HG02943 (cell line): ENCODE results near the gene NIM1K.
"Not testable (repeated sequence)": the region's sequence is repeated elsewhere in the genome, so short reads cannot be mapped to it uniquely, and the experiment has no call there.

Experiments
- ATAC-seq: cut with Tn5 transposase; IDR thresholded peaks from one replicate; pipeline ENCODE4 v1.9.1; 2021; ENCODE audit warnings: mild to moderate bottlenecking, low read depth, moderate library complexity; ENCODE audit not compliant: unreplicated experiment

NIM1K gene

DNA sequence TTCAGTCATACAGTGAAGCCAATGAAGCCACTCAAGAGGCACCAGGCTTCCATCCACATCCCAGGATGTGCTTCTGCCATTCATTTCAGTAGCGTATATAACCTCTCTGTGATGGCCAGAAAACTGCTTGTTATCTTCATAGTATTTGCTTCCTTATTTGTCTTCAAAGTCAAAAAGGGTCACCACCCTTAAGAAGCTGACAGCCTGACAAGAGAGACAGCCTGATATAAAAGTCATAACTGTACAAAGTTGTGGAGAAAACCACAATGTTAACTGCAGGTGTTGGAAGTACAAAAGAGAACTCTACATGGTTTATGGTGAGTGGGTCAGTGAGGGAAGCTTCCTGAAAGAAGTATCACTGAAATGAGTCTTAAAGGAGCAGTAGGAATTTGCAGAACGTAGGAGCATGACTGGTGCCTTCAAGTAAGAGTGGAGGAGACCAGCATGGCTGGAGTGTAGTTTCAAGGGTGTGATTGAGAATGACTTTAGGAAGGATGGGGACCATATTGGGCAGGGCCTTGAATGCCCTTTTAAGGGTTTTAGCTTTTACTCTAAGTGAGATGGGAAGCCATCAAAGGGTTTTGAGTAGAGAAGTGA, 33.7 kb downstream of the NIM1K start:
- no peak for ATAC-seq

GRCh38 chr5:43227655-43228054, 35.6 kb downstream of the NIM1K start:
- ATAC-seq, result no peak

DNA sequence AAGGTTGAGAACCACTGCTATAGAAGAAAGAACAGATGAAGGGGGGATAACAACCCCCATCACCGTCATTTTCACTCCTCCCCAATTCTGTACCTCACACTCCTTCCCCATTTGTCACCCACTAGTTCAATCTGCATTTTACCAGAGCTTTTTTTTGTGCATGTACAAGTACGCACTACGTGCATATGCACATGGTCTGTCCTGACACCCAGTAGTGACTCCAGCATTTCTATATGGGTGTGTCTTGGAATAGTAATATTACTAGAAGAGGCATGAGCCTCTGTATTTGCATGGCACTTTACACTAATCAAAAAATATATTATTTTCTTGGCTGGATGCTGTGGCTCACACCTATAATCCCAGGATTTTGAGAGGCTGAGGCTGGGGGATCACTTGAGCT, 38.7 kb downstream of the NIM1K start:
- ATAC-seq, result no peak

DNA sequence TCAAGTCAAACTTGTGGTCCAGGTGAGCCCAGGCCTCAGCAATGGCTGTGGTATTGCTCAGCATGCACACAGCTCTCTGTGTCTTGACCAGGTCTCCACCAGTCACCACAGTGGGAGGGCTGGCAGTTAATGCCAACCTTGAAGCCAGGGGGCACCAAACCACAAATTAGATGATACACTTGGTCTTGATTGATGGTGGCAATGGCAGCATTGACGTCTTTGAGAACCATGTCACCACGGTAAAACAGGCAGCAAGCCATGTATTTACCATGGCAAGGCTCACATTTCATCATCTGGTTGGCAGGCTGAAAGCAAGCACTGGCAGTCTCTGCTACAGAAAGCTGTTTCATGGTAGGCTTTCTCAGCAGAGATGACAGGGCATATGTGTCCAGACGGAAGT, 40.0 kb downstream of the NIM1K start:
- ATAC-seq, result no peak

DNA sequence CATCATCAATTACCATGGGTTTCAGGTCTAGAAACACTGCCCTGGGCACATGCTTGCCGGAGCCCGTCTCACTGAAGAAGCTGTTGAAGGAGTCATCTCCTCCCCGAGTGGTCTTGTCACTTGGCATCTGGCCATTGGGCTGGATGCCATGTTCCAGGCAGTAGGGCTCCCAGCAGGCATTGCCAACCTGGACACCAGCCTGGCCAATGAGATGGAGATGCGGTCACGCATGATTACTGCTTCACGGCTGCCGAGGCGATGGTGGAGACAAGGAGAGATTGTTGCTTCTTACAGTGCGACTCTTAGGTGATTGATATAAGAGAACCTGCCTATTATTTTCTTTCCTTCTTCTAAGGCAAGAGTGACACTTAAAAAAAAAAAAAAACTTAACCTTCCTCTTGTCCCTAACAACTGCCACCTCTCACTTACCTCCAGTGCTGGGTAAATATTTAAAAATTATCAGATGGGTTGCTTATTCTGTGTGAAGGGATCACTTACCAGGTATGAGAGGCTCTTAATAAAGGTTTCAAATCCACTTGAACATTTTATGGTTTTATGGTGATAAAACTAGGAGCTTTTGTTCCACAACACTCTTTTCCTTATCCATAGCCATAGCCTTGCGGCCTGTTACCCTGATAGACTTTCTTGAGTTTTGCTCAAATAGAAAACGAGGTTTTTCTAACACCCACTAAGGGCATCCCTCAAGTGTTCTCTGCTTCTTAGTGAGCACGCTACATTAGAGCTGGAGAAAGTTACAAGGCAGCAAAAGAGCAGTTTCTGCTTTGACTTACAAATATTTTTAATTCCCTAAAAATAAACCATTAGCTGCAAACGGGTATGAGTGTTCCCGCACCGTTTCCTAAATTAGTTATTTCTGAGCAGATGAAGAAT, 41.2 kb downstream of the NIM1K start:
- ATAC-seq, result no peak

- peak; percentile 62 for ATAC-seq
Observed at GRCh38 chr5:43233946-43234345, 41.9 kb downstream of the NIM1K start.

GRCh38 chr5:43236653-43237355, 44.8 kb downstream of the NIM1K start:
- ATAC-seq, result no peak

DNA sequence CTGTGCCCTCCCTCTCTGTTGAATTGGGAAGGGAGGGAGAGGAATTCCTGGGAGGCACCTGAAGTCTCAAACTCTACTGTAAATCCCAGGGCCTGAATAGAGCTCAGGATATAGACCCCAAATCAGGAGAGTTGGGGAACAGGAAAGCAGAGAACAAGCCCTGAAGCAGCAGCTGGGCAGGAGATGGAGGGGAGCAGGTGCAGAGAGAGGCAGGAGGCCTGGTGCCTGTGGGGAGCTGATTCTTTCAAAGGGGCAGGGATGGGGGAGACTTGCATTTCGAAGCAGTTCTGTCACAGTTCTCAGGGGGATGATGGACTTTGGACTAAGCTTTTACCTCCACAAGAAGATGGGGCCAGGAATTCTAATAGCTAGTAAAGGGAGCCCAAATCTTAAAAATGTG, 50.2 kb downstream of the NIM1K start:
- no peak for ATAC-seq

GRCh38 chr5:43243270-43243669, 51.2 kb downstream of the NIM1K start:
- no peak for ATAC-seq

DNA sequence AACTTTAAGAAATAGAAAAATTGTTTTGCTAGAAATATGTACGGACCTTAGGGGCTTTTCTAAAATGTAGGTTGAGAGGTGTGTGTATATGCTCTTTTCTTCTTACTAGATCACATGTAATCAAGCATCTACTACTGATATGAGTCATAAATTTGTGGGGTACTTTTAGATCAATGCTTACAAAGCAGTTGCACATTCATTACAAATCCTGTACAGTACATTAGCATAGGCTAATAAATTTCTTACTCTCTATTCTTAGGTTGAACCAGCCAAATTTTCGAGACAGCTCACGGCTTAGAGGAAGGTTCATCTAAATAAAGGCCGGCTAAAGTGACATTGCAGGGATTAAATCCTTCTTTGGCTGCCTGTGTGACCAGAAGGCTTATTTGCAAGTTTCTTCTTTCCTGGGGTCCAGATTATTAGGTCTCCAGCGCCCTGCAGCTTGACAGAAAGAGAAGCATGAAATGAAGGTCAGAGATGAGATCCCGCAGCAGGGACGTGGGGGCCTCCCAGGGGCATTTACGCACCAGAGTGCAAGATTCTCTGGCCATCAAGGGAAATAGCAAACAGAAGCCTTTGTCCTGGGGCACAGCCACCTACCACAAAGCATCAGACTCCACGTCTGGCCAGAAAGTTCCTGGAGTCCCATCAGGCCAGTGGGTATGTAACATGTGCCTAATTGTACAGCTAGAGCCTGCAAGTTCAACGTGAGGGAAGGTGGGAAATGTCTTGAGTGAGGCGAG, 53.0 kb downstream of the NIM1K start:
- ATAC-seq, result peak; percentile 45

DNA sequence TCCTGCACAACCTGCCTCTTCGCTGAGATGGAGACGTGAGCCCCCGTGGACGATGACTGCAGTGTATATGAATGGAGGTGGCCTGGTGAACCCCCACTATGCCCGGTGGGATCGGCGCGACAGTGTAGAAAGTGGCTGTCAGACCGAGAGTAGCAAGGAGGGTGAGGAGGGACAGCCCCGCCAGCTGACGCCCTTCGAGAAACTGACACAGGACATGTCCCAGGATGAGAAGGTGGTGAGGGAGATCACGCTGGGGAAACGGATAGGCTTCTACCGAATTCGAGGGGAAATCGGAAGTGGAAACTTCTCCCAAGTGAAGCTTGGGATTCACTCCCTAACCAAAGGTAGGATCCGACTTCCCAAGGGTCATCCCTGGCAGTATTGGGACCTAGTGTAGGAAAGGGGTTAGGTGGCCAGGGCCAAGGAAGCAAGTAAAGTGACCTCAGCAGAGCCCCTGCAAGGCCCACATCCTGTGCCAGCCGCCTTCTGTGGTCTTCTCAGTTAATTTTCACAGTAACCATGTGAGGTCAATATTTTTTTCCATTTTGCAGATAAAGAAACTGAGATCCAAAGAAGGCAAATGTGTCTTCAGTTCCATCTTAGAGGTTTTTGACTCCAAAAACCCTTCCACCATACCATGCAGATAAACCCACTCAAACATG, 53.8 kb downstream of the NIM1K start:
- peak; percentile 52 for ATAC-seq

GRCh38 chr5:43251754-43252153, 59.7 kb downstream of the NIM1K start:
- no peak for ATAC-seq

GRCh38 chr5:43255704-43256103, 63.7 kb downstream of the NIM1K start:
- ATAC-seq, result no peak

GRCh38 chr5:43256261-43256966, 64.4 kb downstream of the NIM1K start:
- ATAC-seq, result peak; percentile 54

- ATAC-seq, result no peak
Observed at GRCh38 chr5:43258116-43258515, 66.1 kb downstream of the NIM1K start.

DNA sequence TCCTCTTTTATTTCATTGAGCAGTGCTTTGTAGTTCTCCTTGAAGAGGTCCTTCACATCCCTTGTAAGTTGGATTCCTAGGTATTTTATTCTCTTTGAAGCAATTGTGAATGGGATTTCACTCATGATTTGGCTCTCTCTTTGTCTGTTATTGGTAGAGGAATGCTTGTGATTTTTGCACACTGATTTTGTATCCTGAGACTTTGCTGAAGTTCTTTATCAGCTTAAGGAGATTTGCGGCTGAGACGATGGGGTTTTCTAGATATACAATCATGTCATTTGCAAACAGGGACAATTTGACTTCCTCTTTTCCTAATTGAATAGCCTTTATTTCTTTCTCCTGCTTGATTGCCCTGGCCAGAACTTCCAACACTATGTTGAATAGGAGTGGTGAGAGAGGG, 70.2 kb downstream of the NIM1K start:
- ATAC-seq, result not testable (repeated sequence)

GRCh38 chr5:43268188-43268820, 76.3 kb downstream of the NIM1K start:
- peak; percentile 82 for ATAC-seq

- ATAC-seq, result no peak
Observed at GRCh38 chr5:43270645-43271044, 78.6 kb downstream of the NIM1K start.

DNA sequence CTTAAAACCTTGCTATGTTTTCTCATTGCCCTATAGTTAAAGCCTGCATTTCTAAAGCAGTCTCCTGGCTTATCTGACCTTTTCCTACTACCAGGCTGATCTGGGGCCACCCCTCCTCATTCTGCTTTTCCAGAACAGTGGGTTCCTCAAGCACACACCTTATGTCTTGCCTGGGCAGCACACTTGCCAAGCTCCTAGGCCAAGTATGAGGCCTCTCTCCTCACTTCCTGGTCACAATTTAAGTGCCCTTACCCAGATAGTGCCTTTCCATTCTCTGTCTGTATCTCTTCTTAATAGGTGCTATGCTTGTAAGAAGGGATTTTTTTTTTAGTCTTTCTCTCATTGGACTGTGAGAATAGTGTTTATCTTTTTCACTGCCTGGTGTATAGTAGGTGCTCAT, 81.5 kb downstream of the NIM1K start:
- ATAC-seq, result no peak
